Measurements from ENCODE around the gene MARK3. TPM values are rescaled to one million over a fixed set of nuclear protein-coding genes. Genes with fewer than 3 reads are reported as not detected.
A peak's percentile ranks its signal among the peaks of the same experiment; 100 is the strongest.

MARK3 gene
- total and polyA plus RNA-seq, 3 donors from 2014 or later, result 93.9 to 198 (median 172) TPM

GRCh38 chr14:103388664-103389063, 3.4 kb downstream of the MARK3 start:
- Histone ChIP-seq H3K36me3 (ENCODE audit: low read depth, missing control alignments) (no peaks in the 10 kb centered on the region), H3K4me3 (no peak overlapping the region), H3K27me3 (no peaks in the 10 kb centered on the region), H3K9me3 (no peaks in the 10 kb centered on the region), H3K4me1 (peaks cover 54% of the 10 kb centered on the region), H3K27ac (peak overlapping the region; percentile 99 to 100)
- 80 to 88% methylated on average over 1 of the region's 1 CpG for WGBS, 2 donors
- TF ChIP-seq POLR2A (IDR thresholded peaks at IDR 0.05), result no peak
- no peak for TF ChIP-seq CTCF (IDR thresholded peaks at IDR 0.05)
- DNase-seq, result no peak
- intact Hi-C loops (cut with DNase I; ENCODE audit: low total_unique reads), result loop anchor here (10.0 kb wide), 1 partner anchor 106 kb away; no protein-coding TSS in a partner anchor

GRCh38 chr14:103390605-103391004, 5.4 kb downstream of the MARK3 start:
- WGBS, 2 donors, result 39 to 85% methylated on average over 3 to 4 of the region's 4 CpGs
- Histone ChIP-seq H3K36me3 (ENCODE audit: low read depth, missing control alignments) (no peaks in the 10 kb centered on the region), H3K4me1 (peaks cover 66% of the 10 kb centered on the region), H3K27ac (peak overlapping the region in 1 of 2 donors; percentile 44), H3K27me3 (no peaks in the 10 kb centered on the region), H3K9me3 (no peaks in the 10 kb centered on the region), H3K4me3 (no peak overlapping the region)
- no peak for DNase-seq
- TF ChIP-seq POLR2A (IDR thresholded peaks at IDR 0.05) (no peak), CTCF (IDR thresholded peaks at IDR 0.05) (no peak)
- intact Hi-C loops (cut with DNase I; ENCODE audit: low total_unique reads), result no loop called here

- intact Hi-C loops (cut with DNase I; ENCODE audit: low total_unique reads), result no loop called here
- H3K27me3 ChIP-seq, result no peaks in the 10 kb centered on the region
- no peak overlapping the region for H3K4me3 ChIP-seq
- H3K9me3 ChIP-seq, result no peaks in the 10 kb centered on the region
- H3K27ac ChIP-seq, result peak overlapping the region in 1 of 2 donors; percentile 44
- no peaks in the 10 kb centered on the region for H3K36me3 ChIP-seq (ENCODE audit: low read depth, missing control alignments)
- no peak for DNase-seq
- WGBS, 2 donors, result 31 to 41% methylated on average over 4 of the region's 4 CpGs
- H3K4me1 ChIP-seq, result peaks cover 71% of the 10 kb centered on the region
- TF ChIP-seq CTCF (IDR thresholded peaks at IDR 0.05) (peak; percentile 51 to 69 (median 57)), POLR2A (IDR thresholded peaks at IDR 0.05) (no peak)
These were observed 5.8 kb downstream of the MARK3 start for GRCh38 chr14:103391048-103391447.

GRCh38 chr14:103392106-103392505, 6.9 kb downstream of the MARK3 start:
- Histone ChIP-seq H3K4me1 (peaks cover 75% of the 10 kb centered on the region), H3K36me3 (ENCODE audit: low read depth, missing control alignments) (no peaks in the 10 kb centered on the region), H3K27me3 (no peaks in the 10 kb centered on the region), H3K4me3 (no peak overlapping the region), H3K27ac (peak overlapping the region; percentile 42 to 79), H3K9me3 (no peaks in the 10 kb centered on the region)
- no peak for DNase-seq
- intact Hi-C loops (cut with DNase I; ENCODE audit: low total_unique reads), result no loop called here
- 68 to 73% methylated on average over 5 of the region's 5 CpGs for WGBS, 2 donors
- no peak for TF ChIP-seq CTCF (IDR thresholded peaks at IDR 0.05)
- no peak for TF ChIP-seq POLR2A (IDR thresholded peaks at IDR 0.05)

GRCh38 chr14:103392572-103392971, 7.4 kb downstream of the MARK3 start:
- Histone ChIP-seq H3K9me3 (no peaks in the 10 kb centered on the region), H3K4me1 (peaks cover 72% of the 10 kb centered on the region), H3K27ac (peak overlapping the region in 1 of 2 donors; percentile 79), H3K27me3 (no peaks in the 10 kb centered on the region), H3K36me3 (ENCODE audit: low read depth, missing control alignments) (no peaks in the 10 kb centered on the region), H3K4me3 (no peak overlapping the region)
- WGBS, 2 donors, result 93 to 94% methylated on average over 8 of the region's 8 CpGs
- no peak for TF ChIP-seq POLR2A (IDR thresholded peaks at IDR 0.05)
- TF ChIP-seq CTCF (IDR thresholded peaks at IDR 0.05), result no peak
- DNase-seq, result no peak
- intact Hi-C loops (cut with DNase I; ENCODE audit: low total_unique reads), result no loop called here
